Natural killer cell treated with Interleukin-12 subunit alpha and Interleukin-12 subunit beta and Interleukin-15 and Interleukin-18, amount 100 ng/mL, for 72 hours (primary cell): ENCODE data around the gene PDE11A. TPM values are rescaled to one million over a fixed set of nuclear protein-coding genes. Genes with fewer than 3 reads are reported as not detected.

Experiments
- ATAC-seq, 2 donors: fragments of 150-1000 bp; cut with Tn5 transposase in 1 of 2; sonication (Bioruptor Pico), chemical (Tn5 transposase) in 1 of 2; 2 replicates each; pipeline ENCODE4 v1.10.0; 2021
- DNase-seq: peaks from one replicate; pipeline ENCODE4 v3.0.0; 2022; ENCODE audit warnings: low spot score
- H3K27ac Mint-ChIP-seq, 2 donors: 1 replicate in 1 of 2; 2 replicates in 1 of 2; pipeline ENCODE4 v1.8.0; 2022; ENCODE audit warnings: mixed read lengths in 2 of 2, mild to moderate bottlenecking in 1 of 2, moderate library complexity in 1 of 2
- H3K27me3 Mint-ChIP-seq, 2 donors: 1 replicate in 1 of 2; 2 replicates in 1 of 2; pipeline ENCODE4 v1.8.0; 2022; ENCODE audit warnings: mixed read lengths in 2 of 2
- H3K36me3 Mint-ChIP-seq: one replicate; pipeline ENCODE4 v1.8.0; 2022; ENCODE audit warnings: mixed read lengths
- H3K4me1 Mint-ChIP-seq, 2 donors: 1 replicate in 1 of 2; 2 replicates in 1 of 2; pipeline ENCODE4 v1.8.0; 2022; ENCODE audit warnings: low read depth in 2 of 2, mixed read lengths in 2 of 2, mild to moderate bottlenecking in 1 of 2
- H3K4me3 Mint-ChIP-seq: one replicate; pipeline ENCODE4 v1.8.0; 2022; ENCODE audit warnings: mixed read lengths
- H3K9me3 Mint-ChIP-seq: 2 replicates; pipeline ENCODE4 v1.8.0; 2022; ENCODE audit warnings: mixed read lengths
- total RNA-seq, 2 donors: library from RNA; stranded (reverse); gene quantifications; one replicate each; pipeline ENCODE4 v1.2.3, GENCODE V29; 2022

PDE11A gene
- total RNA-seq, 2 donors from 2014 or later: not detected

GRCh38 chr2:177646791-177647190 is 425.8 kb downstream of the PDE11A start:
- Mint-ChIP-seq H3K9me3 (no peaks in the 10 kb centered on the region), H3K36me3 (no peaks in the 10 kb centered on the region), H3K4me1 (no peaks in the 10 kb centered on the region), H3K4me3 (no peak overlapping the region), H3K27me3 (peaks cover 22 to 31% of the 10 kb centered on the region in 2 donors), H3K27ac (no peak overlapping the region)
- no peak for DNase-seq
- ATAC-seq: no peak

- H3K4me1 Mint-ChIP-seq: no peaks in the 10 kb centered on the region
- H3K27me3 Mint-ChIP-seq: peaks cover 19 to 26% of the 10 kb centered on the region in 2 donors
- ATAC-seq: no peak
- H3K27ac Mint-ChIP-seq: no peak overlapping the region
- no peaks in the 10 kb centered on the region for H3K9me3 Mint-ChIP-seq
- DNase-seq: no peak
- no peaks in the 10 kb centered on the region for H3K36me3 Mint-ChIP-seq
- H3K4me3 Mint-ChIP-seq: no peak overlapping the region
These were observed 426.3 kb downstream of the PDE11A start for GRCh38 chr2:177646241-177646640.

- Mint-ChIP-seq H3K4me1 (no peaks in the 10 kb centered on the region), H3K27me3 (peaks cover 17 to 28% of the 10 kb centered on the region in 2 donors), H3K4me3 (no peak overlapping the region), H3K36me3 (no peaks in the 10 kb centered on the region), H3K9me3 (no peaks in the 10 kb centered on the region), H3K27ac (no peak overlapping the region)
- DNase-seq (no peak), ATAC-seq (no peak)
These were observed 431.2 kb downstream of the PDE11A start for GRCh38 chr2:177641331-177641730.

- Mint-ChIP-seq H3K9me3 (no peaks in the 10 kb centered on the region), H3K27me3 (peaks cover 17 to 28% of the 10 kb centered on the region in 2 donors), H3K4me1 (no peaks in the 10 kb centered on the region), H3K36me3 (no peaks in the 10 kb centered on the region), H3K4me3 (no peak overlapping the region), H3K27ac (no peak overlapping the region)
- ATAC-seq (no peak), DNase-seq (no peak)
These were observed 432.2 kb downstream of the PDE11A start for GRCh38 chr2:177640423-177640822.

GRCh38 chr2:177639262-177639914 is 433.2 kb downstream of the PDE11A start:
- DNase-seq: no peak
- H3K27me3 Mint-ChIP-seq: peaks cover 15 to 28% of the 10 kb centered on the region in 2 donors
- no peaks in the 10 kb centered on the region for H3K9me3 Mint-ChIP-seq
- H3K36me3 Mint-ChIP-seq: no peaks in the 10 kb centered on the region
- no peak for ATAC-seq
- H3K27ac Mint-ChIP-seq: no peak overlapping the region
- no peak overlapping the region for H3K4me3 Mint-ChIP-seq
- no peaks in the 10 kb centered on the region for H3K4me1 Mint-ChIP-seq

GRCh38 chr2:177638507-177638906 is 434.1 kb downstream of the PDE11A start:
- DNase-seq (no peak), ATAC-seq (no peak)
- Mint-ChIP-seq H3K4me1 (no peaks in the 10 kb centered on the region), H3K9me3 (no peaks in the 10 kb centered on the region), H3K36me3 (no peaks in the 10 kb centered on the region), H3K27ac (no peak overlapping the region), H3K27me3 (peaks cover 15 to 27% of the 10 kb centered on the region in 2 donors), H3K4me3 (no peak overlapping the region)

- no peak overlapping the region for H3K4me3 Mint-ChIP-seq
- no peaks in the 10 kb centered on the region for H3K9me3 Mint-ChIP-seq
- H3K4me1 Mint-ChIP-seq: no peaks in the 10 kb centered on the region
- no peak overlapping the region for H3K27ac Mint-ChIP-seq
- DNase-seq (no peak), ATAC-seq (no peak)
- no peaks in the 10 kb centered on the region for H3K36me3 Mint-ChIP-seq
- peaks cover 9 to 22% of the 10 kb centered on the region in 2 donors for H3K27me3 Mint-ChIP-seq
These were observed 435.9 kb downstream of the PDE11A start for GRCh38 chr2:177636672-177637071.

GRCh38 chr2:177635696-177636095 is 436.9 kb downstream of the PDE11A start:
- Mint-ChIP-seq H3K4me1 (no peaks in the 10 kb centered on the region), H3K27me3 (peaks cover 5 to 16% of the 10 kb centered on the region in 2 donors), H3K4me3 (no peak overlapping the region), H3K36me3 (no peaks in the 10 kb centered on the region), H3K9me3 (no peaks in the 10 kb centered on the region), H3K27ac (no peak overlapping the region)
- ATAC-seq: no peak
- DNase-seq: no peak

- DNase-seq (no peak), ATAC-seq (no peak)
- no peak overlapping the region for H3K4me3 Mint-ChIP-seq
- no peaks in the 10 kb centered on the region for H3K36me3 Mint-ChIP-seq
- no peaks in the 10 kb centered on the region for H3K4me1 Mint-ChIP-seq
- peaks cover 10 to 22% of the 10 kb centered on the region in 2 donors for H3K27me3 Mint-ChIP-seq
- H3K27ac Mint-ChIP-seq: no peak overlapping the region
- no peaks in the 10 kb centered on the region for H3K9me3 Mint-ChIP-seq
These were observed 438.7 kb downstream of the PDE11A start for GRCh38 chr2:177633910-177634294.

GRCh38 chr2:177633111-177633510 is 439.5 kb downstream of the PDE11A start:
- H3K9me3 Mint-ChIP-seq: no peaks in the 10 kb centered on the region
- H3K27ac Mint-ChIP-seq: no peak overlapping the region
- no peaks in the 10 kb centered on the region for H3K4me1 Mint-ChIP-seq
- no peak overlapping the region for H3K4me3 Mint-ChIP-seq
- no peak for DNase-seq
- ATAC-seq: no peak
- H3K36me3 Mint-ChIP-seq: no peaks in the 10 kb centered on the region
- peaks cover 11 to 18% of the 10 kb centered on the region in 2 donors for H3K27me3 Mint-ChIP-seq

- no peak for ATAC-seq
- H3K9me3 Mint-ChIP-seq: no peaks in the 10 kb centered on the region
- no peak overlapping the region for H3K27ac Mint-ChIP-seq
- H3K4me3 Mint-ChIP-seq: no peak overlapping the region
- peaks cover 17 to 18% of the 10 kb centered on the region in 2 donors for H3K27me3 Mint-ChIP-seq
- no peak for DNase-seq
- H3K36me3 Mint-ChIP-seq: no peaks in the 10 kb centered on the region
- no peaks in the 10 kb centered on the region for H3K4me1 Mint-ChIP-seq
These were observed 440.9 kb downstream of the PDE11A start for GRCh38 chr2:177631680-177632079.

GRCh38 chr2:177629357-177630024 is 443.1 kb downstream of the PDE11A start:
- ATAC-seq (no peak), DNase-seq (no peak)
- Mint-ChIP-seq H3K9me3 (no peaks in the 10 kb centered on the region), H3K27ac (no peak overlapping the region), H3K4me1 (no peaks in the 10 kb centered on the region), H3K4me3 (no peak overlapping the region), H3K27me3 (peaks cover 21 to 25% of the 10 kb centered on the region in 2 donors), H3K36me3 (no peaks in the 10 kb centered on the region)

- peaks cover 21 to 25% of the 10 kb centered on the region in 2 donors for H3K27me3 Mint-ChIP-seq
- H3K4me3 Mint-ChIP-seq: no peak overlapping the region
- H3K9me3 Mint-ChIP-seq: no peaks in the 10 kb centered on the region
- no peak for ATAC-seq
- H3K36me3 Mint-ChIP-seq: no peaks in the 10 kb centered on the region
- H3K4me1 Mint-ChIP-seq: no peaks in the 10 kb centered on the region
- no peak overlapping the region for H3K27ac Mint-ChIP-seq
- no peak for DNase-seq
These were observed 443.7 kb downstream of the PDE11A start for GRCh38 chr2:177628831-177629230.

GRCh38 chr2:177625744-177626650 is 446.6 kb downstream of the PDE11A start:
- no peaks in the 10 kb centered on the region for H3K36me3 Mint-ChIP-seq
- no peak overlapping the region for H3K4me3 Mint-ChIP-seq
- no peak for DNase-seq
- H3K27me3 Mint-ChIP-seq: peaks cover 25 to 26% of the 10 kb centered on the region in 2 donors
- no peaks in the 10 kb centered on the region for H3K4me1 Mint-ChIP-seq
- no peak for ATAC-seq
- no peaks in the 10 kb centered on the region for H3K9me3 Mint-ChIP-seq
- no peak overlapping the region for H3K27ac Mint-ChIP-seq
